Endothelial cell of umbilical vein (primary cell): ENCODE results near the gene SEZ6L. TPM values are rescaled to one million over a fixed set of nuclear protein-coding genes. Genes with fewer than 3 reads are reported as not detected.

Source experiments
- BruUV-seq: library from RNA; stranded (reverse); fragments of 400-500 nt; replicated peaks from 2 replicates; lab custom pipeline; 2021; lab: Mats Ljungman, UMichigan
- CTCF ChIA-PET: fragments of 300-600, 350-600 bp; sonication (Branson Sonifier 250); formaldehyde crosslinking; loops from one replicate; lab custom pipeline; 2021; ENCODE audit warnings: antibody characterized with exemption, inconsistent platforms; lab: Charles Lee
- POLR2A ChIA-PET: fragments of 300-600, 350-600 bp; sonication (Branson Sonifier 250); formaldehyde crosslinking; loops from one replicate; lab custom pipeline; 2021; ENCODE audit warnings: antibody characterized with exemption, inconsistent platforms; lab: Charles Lee
- DNase-seq: peaks from one replicate; pipeline ENCODE4 v3.0.0-alpha.2; 2011; ENCODE audit warnings: low read depth, low spot score
- FAIRE-seq: peaks from 2 replicates; lab custom pipeline; 2011; peaks lifted over from hg19 to GRCh38; lab: Jason Lieb, UNC
- H2AFZ ChIP-seq: 2 replicates; pipeline ENCODE4 v1.6.0; 2012; ENCODE audit warnings: low read depth, low read length, control low read depth, inconsistent platforms
- H3K27ac ChIP-seq: 2 replicates; pipeline ENCODE4 v1.5.1; 2011; ENCODE audit warnings: low read depth, mild to moderate bottlenecking, control low read depth, low read length, moderate library complexity; ENCODE audit not compliant: insufficient read depth
- H3K27me3 ChIP-seq, 2 experiments: 2 replicates each; pipeline versions ENCODE4 v1.6.0 to v1.6.1; 2011; ENCODE audit warnings: low read length in 2 of 2, mixed read lengths in 1 of 2; ENCODE audit not compliant: control insufficient read depth in 2 of 2, insufficient read depth in 2 of 2
- H3K36me3 ChIP-seq, 2 experiments: 2 replicates in 1 of 2; 3 replicates in 1 of 2; pipeline ENCODE4 v1.5.1; 2011; ENCODE audit warnings: low read length in 2 of 2, mild to moderate bottlenecking in 1 of 2, moderate library complexity in 1 of 2; ENCODE audit not compliant: control insufficient read depth in 2 of 2, insufficient read depth in 2 of 2; ENCODE audit errors: extremely low read depth in 1 of 2
- H3K4me1 ChIP-seq: 3 replicates; pipeline ENCODE4 v1.5.1; 2011; ENCODE audit warnings: mild to moderate bottlenecking, low read length; ENCODE audit not compliant: control insufficient read depth, insufficient read depth; ENCODE audit errors: extremely low read depth
- H3K4me2 ChIP-seq: 2 replicates; pipeline ENCODE4 v1.6.1; 2011; ENCODE audit warnings: low read length, control low read depth, mixed read lengths; ENCODE audit not compliant: insufficient read depth
- H3K4me3 ChIP-seq, 3 experiments: fragments of 200-600 bp in 1 of 3; sonication (generic), shearing (Covaris generic) in 1 of 3; replicated peaks in 1 of 3; 2 replicates each; pipeline ENCODE4 v1.5.1; 2011 to 2016; ENCODE audit warnings: control low read depth in 3 of 3, low read length in 3 of 3, mild to moderate bottlenecking in 2 of 3, inconsistent platforms in 1 of 3, low read depth in 1 of 3, moderate library complexity in 1 of 3; ENCODE audit not compliant: insufficient read depth in 1 of 3
- H3K79me2 ChIP-seq: 2 replicates; pipeline ENCODE4 v1.6.0; 2012; ENCODE audit warnings: low read length, inconsistent platforms; ENCODE audit not compliant: control insufficient read depth, insufficient read depth
- H3K9ac ChIP-seq: replicated peaks from 2 replicates; pipeline ENCODE3; 2011; ENCODE audit warnings: low read length, control low read depth; ENCODE audit not compliant: insufficient read depth; ENCODE audit errors: extremely low read depth
- H3K9me1 ChIP-seq: replicated peaks from 3 replicates; pipeline ENCODE4 v1.6.0; 2011; ENCODE audit warnings: mild to moderate bottlenecking, low read length; ENCODE audit not compliant: control insufficient read depth, insufficient read depth; ENCODE audit errors: extremely low read depth
- H3K9me3 ChIP-seq: replicated peaks from 2 replicates; pipeline ENCODE4 v1.5.1; 2012; ENCODE audit warnings: low read length, inconsistent platforms; ENCODE audit not compliant: control insufficient read depth, insufficient read depth
- H4K20me1 ChIP-seq: replicated peaks from 2 replicates; pipeline ENCODE3; 2011; ENCODE audit warnings: mild to moderate bottlenecking, low read length; ENCODE audit not compliant: control insufficient read depth, insufficient read depth; ENCODE audit errors: extremely low read depth
- CTCF ChIP-seq, 2 donors: IDR thresholded peaks; 1 replicate in 1 of 2; 2 replicates in 1 of 2; pipeline ENCODE4 v1.5.1; 2011; ENCODE audit warnings: low read length in 2 of 2, mild to moderate bottlenecking in 2 of 2, moderate library complexity in 2 of 2, control low read depth in 1 of 2, inconsistent platforms in 1 of 2, low read depth in 1 of 2; ENCODE audit not compliant: insufficient read depth in 1 of 2; ENCODE audit errors: extremely low read depth in 1 of 2
- FOS ChIP-seq: IDR thresholded peaks from 2 replicates; pipeline ENCODE4 v1.6.1; 2011; ENCODE audit warnings: mild to moderate bottlenecking, low read length, moderate library complexity, borderline replicate concordance; ENCODE audit not compliant: insufficient read depth
- GATA2 ChIP-seq: IDR thresholded peaks from 2 replicates; pipeline ENCODE4 v1.7.0; 2011; ENCODE audit warnings: low read depth, mild to moderate bottlenecking, moderate library complexity, mixed read lengths, low read length; ENCODE audit not compliant: insufficient read length, insufficient read depth
- JUN ChIP-seq: IDR thresholded peaks from 2 replicates; pipeline ENCODE4 v1.6.1; 2011; ENCODE audit warnings: borderline replicate concordance, low read depth; ENCODE audit not compliant: insufficient read length, insufficient read depth
- MYC ChIP-seq: IDR thresholded peaks from one replicate; pipeline ENCODE4 v1.6.1; 2011; ENCODE audit warnings: mild to moderate bottlenecking, low read depth, low read length
- POLR2A ChIP-seq: IDR thresholded peaks from 2 replicates; pipeline ENCODE4 v1.6.1; 2012; ENCODE audit warnings: low read depth, mild to moderate bottlenecking, control low read depth, low read length
- POLR2AphosphoS5 ChIP-seq: IDR thresholded peaks from 2 replicates; pipeline ENCODE4 v1.6.1; 2012; ENCODE audit warnings: low read depth, mild to moderate bottlenecking, control low read depth, low read length, moderate library complexity; ENCODE audit not compliant: insufficient read depth
- dilution Hi-C: fragments of 300-500 bp; cut with MboI; formaldehyde crosslinking; loops from one replicate; pipeline ENCODE4 v1.15.0; 2019; ENCODE audit warnings: low sequenced_read_pairs; ENCODE audit not compliant: extremely low pct_ligation_motif_present
- intact Hi-C: fragments of 100-400 bp; cut with micrococcal nuclease; formaldehyde crosslinking; loops from one replicate; pipeline ENCODE4 v1.10.0; 2022
- polyA plus RNA-seq, 4 experiments: library from polyadenylated mRNA; depleted of rRNA in 3 of 4; stranded (reverse) in 3 of 4; unstranded in 1 of 4; fragments of >200 nt; gene quantifications; 2 replicates each; pipeline versions ENCODE4 v1.2.1 to v1.2.3, GENCODE V29; 2011 to 2012; ENCODE audit warnings: missing spikeins in 1 of 4
- total RNA-seq: library from RNA; stranded (reverse); gene quantifications from 2 replicates; pipeline ENCODE4 v1.2.3, GENCODE V29; 2021
- TF ChIP-seq, protein P1 (sequence below): IDR thresholded peaks from 2 replicates; pipeline ENCODE4 v1.6.1; 2011; ENCODE audit not compliant: insufficient read depth, insufficient read length

The SEZ6L gene
- total and polyA plus RNA-seq, 2 donors (not counting 3 experiments of a cell fraction or from before 2014, with no cell fraction given): not detected

GRCh38 chr22:26170112-26170492 is 840 bp downstream of the SEZ6L start:
- ChIA-PET POLR2A (no interaction called here), CTCF (no interaction called here)
- dilution Hi-C loops: no loop called here
- TF ChIP-seq JUN: no peak
- no peak for TF ChIP-seq MYC
- TF ChIP-seq, protein P1, sequence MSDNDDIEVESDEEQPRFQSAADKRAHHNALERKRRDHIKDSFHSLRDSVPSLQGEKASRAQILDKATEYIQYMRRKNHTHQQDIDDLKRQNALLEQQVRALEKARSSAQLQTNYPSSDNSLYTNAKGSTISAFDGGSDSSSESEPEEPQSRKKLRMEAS: no peak
- no peak for TF ChIP-seq POLR2A
- no peak for TF ChIP-seq FOS
- H3K27me3 ChIP-seq: peaks cover 21 to 22% of the 10 kb centered on the region in 2 experiments
- no peaks in the 10 kb centered on the region for H3K9me1 ChIP-seq
- FAIRE-seq (no peak), DNase-seq (no peak)
- H3K27ac ChIP-seq: no peak overlapping the region
- no peaks in the 10 kb centered on the region for H3K9me3 ChIP-seq
- no peaks in the 10 kb centered on the region for H3K79me2 ChIP-seq
- intact Hi-C loops: no loop called here
- H3K36me3 ChIP-seq: no peaks in the 10 kb centered on the region
- H3K4me1 ChIP-seq: no peaks in the 10 kb centered on the region
- no peak overlapping the region for H3K4me3 ChIP-seq
- BruUV-seq: no TSS peak
- no peak overlapping the region for H2AFZ ChIP-seq
- H4K20me1 ChIP-seq: no peaks in the 10 kb centered on the region
- no peak overlapping the region for H3K9ac ChIP-seq
- no peak overlapping the region for H3K4me2 ChIP-seq

- no peak for TF ChIP-seq MYC
- no peak for TF ChIP-seq POLR2AphosphoS5
- no peak for TF ChIP-seq CTCF (IDR thresholded peaks at IDR 0.05; ENCODE audit: extremely low read depth in 1 of 2, insufficient read depth in 1 of 2, low read depth in 1 of 2, low read length in 2 of 2)
- TF ChIP-seq GATA2: no peak
- Histone ChIP-seq H3K4me3 (no peak overlapping the region), H3K27me3 (peaks cover 21 to 22% of the 10 kb centered on the region in 2 experiments), H3K4me2 (no peak overlapping the region), H2AFZ (no peak overlapping the region), H3K9me1 (no peaks in the 10 kb centered on the region), H3K4me1 (no peaks in the 10 kb centered on the region), H3K36me3 (no peaks in the 10 kb centered on the region), H4K20me1 (no peaks in the 10 kb centered on the region), H3K27ac (no peak overlapping the region), H3K9ac (no peak overlapping the region), H3K79me2 (no peaks in the 10 kb centered on the region), H3K9me3 (no peaks in the 10 kb centered on the region)
- dilution Hi-C loops (no loop called here), intact Hi-C loops (no loop called here)
- no TSS peak for BruUV-seq
- DNase-seq: no peak
- FAIRE-seq: no peak
- ChIA-PET CTCF (no interaction called here), POLR2A (no interaction called here)
Measured at GRCh38 chr22:26170795-26171580, 1.7 kb downstream of the SEZ6L start.
